GM18868 (cell line): ENCODE measurements around the gene LPP.

Experiments
- ATAC-seq: cut with Tn5 transposase; IDR thresholded peaks from one replicate; pipeline ENCODE4 v1.9.1; 2021; ENCODE audit warnings: mild to moderate bottlenecking, moderate library complexity; ENCODE audit not compliant: unreplicated experiment

LPP gene

DNA sequence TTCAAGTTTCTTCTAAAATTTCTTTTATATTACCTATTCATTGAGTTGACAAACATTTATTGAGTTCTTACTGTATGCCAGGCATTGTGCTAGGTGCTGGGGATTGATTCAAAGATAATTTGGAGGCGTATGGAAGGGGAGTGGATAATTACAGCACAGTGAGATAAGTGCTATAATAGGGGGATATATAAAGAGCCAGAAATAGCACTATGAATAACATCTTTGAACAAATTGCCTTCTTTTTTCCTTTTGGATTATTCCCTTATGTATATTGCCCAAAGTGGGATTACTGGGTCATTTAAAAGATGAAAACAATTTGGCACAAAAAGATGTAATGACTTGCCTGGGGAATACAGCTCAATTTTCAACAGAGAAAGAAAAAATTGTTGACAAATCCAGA is 64.6 kb downstream of the LPP start:
- ATAC-seq: no peak

DNA sequence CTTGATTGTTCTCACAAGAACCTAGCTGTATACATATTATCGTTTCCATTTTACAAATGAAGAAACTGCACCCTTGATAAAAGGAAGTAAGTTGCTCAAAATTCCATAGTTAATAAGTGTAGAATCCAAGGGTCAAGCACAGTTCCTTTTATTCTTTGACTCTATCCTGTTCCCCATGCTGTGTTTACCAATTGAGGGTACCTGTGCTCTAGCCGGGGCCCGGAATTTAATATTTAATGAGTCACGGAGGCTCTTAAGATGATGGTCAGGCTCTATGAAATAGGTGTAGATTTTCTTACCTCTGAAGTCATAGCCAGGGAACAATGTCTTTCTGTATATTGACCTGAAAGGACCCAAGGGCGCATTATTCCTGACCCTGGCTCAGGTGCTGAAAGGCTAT is 65.2 kb downstream of the LPP start:
- ATAC-seq: no peak

DNA sequence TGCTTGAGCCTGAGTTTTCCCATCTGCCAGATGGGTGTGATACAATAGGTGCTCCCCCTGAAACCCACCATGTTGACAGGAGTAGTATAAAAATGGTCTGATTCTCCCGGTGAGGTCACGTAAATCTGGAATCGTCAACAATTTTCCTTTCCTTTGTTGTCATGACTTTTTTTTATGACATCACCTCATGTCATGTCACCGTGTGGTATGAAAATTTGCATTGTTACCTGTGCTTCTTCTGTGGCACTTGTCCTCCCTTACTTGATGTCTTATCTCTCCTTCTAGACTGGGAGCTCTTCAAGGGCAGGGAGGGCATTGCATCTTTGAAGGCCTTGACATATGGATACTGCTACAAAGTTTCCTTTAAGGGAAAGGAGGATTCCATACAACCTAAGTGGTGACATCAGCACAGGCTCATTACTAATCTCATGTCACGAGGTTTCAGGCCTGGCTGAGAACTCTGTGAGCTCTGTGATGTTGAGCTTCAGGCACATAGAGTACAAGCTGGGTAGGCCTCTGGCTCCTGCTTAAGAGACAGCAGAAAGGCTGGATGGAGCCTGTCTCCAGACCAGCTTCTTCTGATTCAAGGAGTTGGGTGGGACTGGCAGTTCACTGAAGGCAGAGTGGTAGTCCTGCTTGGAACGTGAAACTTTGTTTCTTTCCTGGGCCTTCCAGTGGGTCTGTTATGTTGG is 66.3 kb downstream of the LPP start:
- ATAC-seq: no peak

DNA sequence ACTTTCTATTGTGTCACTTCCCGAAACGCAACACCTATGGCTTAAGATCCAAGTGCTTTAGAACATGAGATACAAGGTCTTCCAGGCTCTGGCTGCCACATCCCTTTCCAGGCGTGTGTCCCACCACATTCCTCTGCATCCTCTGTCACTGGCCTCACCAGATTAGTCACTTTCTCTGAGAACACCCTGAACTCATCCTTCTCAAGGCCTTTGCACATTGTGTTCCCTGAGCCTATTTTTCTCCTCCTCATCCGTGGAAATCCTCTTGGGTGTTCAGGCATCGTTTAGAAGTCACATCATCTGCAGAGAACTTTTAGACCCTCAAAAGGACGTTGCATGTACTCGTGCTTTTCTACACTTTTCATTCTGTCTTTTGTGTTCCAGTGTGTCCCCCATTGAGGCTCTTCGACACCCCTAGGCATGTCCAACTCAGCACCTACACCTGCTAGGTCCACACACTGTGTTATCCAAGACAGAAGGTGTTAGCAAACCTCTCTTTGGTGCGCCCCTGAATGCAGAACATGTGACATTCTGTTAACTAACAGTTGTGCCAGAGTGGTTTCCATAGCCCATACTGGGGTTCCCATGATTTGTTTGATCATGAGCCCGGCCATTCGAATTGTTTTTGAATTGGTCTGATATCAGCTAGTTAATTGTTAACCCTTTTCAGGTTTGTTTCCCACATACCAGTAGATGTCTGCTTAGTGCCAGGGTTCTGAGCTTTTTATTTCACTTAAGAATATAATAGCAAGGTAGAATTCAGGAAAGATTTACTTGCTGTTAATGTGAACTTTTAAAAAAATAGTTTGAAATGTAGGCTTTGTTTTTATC is 67.2 kb downstream of the LPP start:
- no peak for ATAC-seq

DNA sequence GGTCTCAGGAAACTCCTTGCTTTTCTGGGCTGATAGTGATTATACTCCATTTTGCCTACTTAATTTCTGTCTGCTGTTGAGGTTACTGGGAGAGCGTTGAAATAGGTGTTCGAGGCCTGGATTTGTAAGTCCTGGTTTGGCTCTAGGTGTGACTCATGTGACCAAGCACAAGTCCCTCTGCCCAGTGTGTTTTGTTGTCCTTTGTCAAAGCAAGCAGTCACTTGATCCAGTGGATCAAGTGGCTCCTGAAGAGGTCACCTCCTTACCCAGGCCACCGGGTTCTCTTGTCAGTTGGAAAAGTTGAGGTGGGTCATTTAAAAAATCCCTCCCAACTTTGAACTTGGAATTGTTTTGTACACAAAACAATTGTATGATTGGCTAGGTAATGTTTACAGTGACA is 70.0 kb downstream of the LPP start:
- no peak for ATAC-seq

DNA sequence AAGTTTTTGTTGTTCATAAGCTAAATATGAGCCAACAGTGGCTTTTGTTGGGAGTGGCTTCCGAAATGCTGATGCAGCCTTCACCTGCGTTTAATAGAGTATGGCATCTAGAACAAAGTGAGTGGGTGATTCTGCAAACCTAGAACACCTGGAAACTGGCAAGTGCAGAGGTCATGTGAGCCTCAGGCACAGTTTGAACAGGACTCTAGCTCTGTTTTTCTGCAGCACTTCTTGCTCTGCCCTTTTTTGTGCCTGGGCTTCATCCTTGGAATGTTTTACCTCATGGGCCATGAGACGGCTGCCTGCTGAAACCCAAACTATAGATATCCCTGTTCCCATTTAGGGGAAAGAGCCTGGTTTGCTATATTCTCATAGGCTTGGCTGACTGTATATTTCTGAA is 73.5 kb downstream of the LPP start:
- no peak for ATAC-seq

DNA sequence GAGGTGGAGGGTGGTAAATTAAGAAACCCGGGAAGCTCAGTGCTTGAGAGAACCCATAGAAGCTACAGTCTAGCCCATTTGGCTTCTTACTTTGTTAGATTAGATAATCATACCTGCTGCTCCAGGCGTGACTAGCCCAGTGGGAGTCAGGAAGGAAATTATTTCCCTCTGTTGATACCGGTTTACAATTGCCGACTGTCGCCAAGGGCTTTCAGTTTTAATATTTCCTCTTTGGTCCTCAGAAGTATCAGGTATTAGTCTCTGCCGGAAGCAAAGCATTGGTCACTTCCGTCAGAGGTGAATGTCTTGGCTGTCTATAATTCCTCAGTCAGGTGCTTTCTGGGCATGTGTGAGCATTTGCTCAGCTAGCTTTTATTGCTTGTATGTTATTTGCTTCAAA is 75.2 kb downstream of the LPP start:
- no peak for ATAC-seq

DNA sequence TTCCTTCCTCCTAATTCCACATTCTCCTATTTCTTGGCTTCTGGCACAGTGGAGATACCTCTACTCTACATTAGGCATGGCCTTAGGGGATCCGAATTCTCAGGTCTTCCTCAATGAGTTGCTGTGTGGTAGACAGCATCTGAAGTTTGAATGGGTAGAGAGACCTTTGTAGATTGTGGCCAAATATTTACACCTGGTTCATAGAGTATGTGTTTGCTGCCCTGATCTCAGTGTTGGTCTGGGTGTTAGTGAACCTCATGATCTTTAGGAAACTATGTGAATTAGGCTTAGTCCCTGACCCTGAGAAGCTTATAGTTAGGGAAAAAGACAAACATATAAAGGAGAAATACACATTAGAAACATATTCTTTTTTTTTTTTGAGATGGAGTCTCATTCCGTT is 75.8 kb downstream of the LPP start:
- ATAC-seq: no peak

DNA sequence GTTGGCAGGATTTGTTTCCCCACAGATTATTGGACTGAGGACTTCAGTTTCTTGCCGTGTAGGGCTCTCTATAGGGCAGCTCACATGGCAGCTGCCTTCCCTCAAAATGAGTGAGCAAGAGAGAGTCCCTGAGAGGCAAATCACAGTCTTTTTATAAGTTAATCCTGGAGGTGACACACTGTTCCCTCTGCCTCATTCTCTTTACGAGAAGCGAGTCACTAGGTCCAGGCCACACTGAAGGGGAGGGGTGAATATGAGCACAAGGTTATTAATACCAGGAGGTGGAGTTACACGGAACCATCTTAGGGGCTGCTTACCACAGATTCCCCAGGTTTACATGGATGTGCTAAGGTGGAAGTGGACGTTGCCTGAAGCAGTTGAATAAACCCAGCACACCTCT is 77.0 kb downstream of the LPP start:
- ATAC-seq: no peak

DNA sequence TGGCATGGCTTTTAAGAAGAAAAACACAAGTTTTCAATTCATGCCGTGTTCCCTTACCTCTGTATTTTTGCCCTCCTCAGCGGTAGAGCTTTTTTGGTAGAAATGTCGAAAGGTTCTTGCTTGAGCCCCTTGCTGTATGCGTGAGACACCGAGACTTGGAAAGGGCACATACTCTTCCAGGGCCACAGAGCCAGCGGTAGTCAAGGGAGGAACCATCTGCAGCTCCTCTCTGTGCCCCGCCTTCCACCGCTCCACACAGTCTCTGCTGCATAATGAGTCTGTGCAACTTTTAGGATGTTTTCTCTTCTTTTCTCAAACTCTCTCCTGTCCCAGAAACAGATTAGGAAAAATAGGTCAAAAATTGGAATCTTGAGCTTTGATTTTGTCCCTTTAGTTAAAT is 77.5 kb downstream of the LPP start:
- no peak for ATAC-seq

DNA sequence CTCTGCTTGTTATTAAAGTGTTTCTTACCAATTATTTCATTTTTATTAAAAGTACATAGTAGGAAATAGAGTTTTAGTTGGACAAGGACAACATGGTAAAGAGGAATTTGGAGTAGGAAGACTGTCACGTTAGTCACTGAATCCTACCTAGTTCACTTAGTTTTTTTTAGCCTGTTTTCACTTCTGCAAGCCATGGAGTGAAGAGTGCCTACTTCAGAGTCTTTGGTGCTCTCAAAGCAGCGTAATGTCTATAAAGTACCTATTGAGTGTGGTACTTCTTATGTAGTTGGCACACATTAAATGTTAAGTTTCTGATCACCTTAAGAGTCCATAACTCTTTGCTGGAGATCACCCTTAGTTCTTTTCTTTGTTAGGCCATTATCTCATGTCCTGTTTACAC is 78.7 kb downstream of the LPP start:
- no peak for ATAC-seq

DNA sequence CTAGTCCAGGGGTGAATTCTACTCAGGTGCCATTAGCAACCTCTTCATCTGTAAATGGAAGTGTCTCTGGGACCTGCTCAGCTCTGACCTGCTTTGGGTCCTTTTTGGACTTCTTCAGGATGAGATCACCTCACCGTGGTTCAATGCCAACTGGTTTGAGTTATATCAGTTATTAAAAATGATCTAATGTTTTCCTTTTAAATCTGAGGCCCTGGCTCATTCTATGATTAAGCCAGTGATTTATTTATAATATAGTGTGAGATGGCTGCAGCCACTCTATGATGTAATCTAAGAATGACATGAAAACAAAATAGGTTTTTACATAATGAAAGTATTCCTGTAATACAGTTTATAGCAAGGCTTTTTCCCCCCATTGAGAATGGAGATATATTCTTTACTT is 79.4 kb downstream of the LPP start:
- no peak for ATAC-seq

DNA sequence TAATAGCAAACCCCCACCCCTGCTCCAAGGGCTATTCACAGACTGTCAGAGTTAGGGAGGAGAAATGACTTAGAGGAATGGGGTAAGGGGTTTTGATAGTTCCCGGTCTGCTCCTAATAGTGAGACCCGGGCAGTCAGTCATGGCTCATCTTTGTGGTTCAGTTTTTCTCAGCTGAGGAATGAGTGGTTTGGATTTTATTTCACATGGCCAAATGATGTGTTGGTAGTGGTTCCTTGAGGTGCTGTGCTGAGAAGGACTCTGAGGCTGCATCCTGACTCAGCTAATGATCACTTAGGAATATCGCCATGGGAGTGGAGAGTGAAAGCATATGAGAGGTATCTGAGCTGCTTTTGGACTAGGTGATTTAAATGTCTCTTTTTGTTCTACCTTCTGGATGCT is 80.2 kb downstream of the LPP start:
- no peak for ATAC-seq

DNA sequence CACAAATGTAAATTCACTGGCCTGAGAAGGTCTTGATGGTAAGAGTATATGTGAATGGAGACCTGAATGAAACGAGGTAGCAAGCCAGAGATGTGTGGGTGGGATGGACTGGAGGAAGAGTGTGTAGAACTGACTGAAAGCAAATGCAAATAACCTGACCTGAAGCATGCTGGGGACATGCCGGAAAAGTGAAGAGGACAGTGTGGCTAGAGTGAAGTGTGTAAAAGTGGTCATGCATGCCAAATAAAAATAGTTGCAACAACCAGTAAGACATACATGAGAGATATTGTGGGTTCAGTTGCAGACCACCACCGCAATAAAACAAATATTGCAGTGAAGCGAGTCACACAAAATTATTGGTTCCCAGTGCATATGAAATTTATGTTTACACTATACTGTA is 82.3 kb downstream of the LPP start:
- no peak for ATAC-seq

DNA sequence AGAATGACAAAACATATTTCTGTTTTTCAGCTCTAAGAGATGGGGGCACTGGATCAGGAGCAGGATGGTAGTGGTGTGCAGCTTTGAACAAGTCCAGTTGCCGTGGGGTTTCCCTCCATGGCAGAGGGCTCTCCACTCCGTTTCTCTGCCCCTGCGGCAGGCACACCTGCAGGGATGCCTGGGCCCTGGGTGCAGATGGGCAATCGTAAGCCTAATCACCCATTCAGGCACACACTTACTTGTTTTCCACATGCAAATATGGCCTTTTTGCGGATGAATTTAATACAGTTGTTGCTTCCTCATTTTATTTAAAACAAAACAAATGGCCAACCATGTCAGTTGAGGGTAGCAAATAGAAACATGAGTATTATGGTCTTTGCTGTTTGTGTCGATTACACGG is 85.1 kb downstream of the LPP start:
- ATAC-seq: no peak

DNA sequence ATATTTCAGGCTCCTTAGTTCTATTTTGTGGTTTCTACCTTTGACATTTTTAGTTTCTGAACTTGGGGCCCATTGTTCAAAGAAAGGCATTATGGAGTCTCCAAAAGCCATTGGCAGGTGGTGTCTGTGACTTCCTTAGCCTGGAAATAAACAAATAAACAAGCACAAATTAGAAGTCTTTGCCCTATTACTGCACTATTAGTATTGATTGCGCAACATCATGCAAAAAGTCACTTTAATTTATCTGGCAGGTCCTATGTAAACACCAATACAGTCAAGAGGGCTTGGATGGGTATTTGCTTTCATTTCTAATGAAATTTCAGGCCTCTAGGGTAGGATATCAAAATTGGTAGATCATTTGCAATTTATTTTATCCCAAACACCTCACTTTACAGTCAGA is 85.6 kb downstream of the LPP start:
- no peak for ATAC-seq

DNA sequence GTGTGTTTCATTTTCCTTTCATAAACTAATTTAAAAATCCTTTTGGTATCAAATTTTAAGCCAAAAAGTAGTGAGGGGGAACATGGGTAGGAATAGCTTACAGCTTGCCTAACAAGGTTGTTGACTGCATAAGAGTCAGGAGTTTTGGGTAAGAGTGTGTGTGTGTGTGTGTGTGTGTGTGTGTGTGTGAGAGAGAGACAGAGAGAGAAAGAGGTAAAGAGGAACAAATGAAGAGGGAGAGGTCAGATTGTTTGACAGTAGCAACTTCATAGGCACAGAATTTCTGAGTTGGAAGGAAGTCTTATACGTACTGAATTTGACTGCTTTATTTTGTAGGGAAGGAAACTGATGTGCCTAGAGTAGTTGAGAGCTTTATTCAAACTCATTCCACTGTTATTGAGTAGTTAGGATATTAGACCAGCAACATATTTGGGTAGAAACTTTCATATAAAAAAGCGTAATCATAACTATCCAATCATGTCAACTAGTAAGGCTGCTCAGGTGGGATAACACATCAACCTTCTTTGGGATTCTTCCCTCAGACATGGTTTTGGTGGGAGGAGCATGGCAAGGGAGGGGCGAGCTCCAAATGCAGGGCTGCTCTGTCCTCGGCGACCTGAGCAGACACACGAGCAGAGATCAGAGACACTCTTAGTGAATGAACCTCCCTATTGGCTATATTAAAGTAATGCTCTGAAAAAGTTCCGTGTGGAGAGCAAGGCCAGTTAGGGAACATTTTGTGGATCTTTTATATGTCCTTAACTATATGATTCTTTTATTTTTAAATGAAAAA is 86.4 kb downstream of the LPP start:
- ATAC-seq: no peak

DNA sequence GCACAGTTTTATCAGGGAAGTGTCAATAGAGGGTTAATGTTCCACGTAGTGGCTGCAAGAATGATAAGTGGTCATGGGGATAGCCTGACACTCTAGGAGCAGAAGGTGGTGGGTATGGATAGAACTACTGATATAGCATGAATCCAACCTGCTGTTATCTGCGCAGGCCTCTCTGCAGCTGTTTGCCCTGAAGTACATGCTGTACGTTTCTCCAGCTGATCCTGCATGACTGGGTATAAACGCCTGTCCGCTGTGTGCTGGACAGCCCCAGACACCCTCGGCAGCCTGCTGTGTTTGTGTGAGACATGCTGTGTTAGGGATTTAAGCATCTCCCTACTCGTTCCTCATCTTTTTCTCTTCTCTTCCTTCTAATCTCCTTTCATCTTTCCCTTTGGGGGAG is 87.1 kb downstream of the LPP start:
- ATAC-seq: no peak

DNA sequence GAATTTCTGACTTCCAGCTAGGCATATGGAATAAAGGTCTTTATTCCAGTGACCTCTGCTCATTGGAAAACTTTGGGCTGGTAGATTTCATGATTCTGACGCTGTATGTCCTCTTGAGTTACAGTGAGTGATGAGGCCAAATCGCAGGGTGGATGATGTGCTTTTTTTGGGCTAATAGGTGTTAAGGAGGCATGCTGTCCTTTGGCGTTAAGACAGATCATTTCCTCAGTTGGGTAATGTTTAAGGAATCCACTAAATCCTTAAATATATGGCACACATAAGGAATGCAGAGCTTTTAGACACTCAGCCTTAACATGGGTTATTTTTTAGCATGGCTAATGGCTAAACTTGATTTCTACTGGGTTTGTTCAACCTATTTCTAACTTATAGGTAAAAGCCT is 87.9 kb downstream of the LPP start:
- ATAC-seq: no peak

DNA sequence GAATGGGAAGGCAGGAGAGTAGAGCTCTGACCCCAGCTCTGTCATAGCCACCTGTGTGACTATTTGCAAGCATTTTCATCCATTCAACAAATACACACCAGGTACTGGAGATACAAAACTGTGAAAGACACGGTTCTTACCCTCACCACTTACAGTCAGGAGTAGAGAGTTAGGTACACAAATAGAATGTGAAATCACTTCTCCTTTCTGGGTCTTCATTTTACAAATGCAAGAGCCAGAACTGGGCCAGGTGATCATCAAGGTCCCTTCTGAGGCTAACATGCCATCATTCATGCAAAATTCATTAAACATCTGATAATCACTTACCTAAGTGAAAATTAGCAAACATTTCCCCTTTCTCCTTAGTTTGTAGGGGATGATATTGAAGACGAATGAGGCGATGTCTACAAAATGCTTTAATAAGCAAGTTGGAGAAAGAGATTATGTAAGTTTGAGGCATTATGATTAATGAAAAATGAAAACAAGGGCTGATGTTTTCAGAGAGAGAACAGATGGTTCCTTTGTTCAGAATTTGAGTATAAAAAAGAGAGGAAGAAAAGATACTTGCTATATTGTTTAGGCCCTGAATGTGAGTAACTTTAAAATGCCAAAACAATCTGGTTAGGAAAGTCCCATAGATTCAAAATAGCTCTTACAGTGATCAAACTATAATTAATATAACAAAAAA is 88.6 kb downstream of the LPP start:
- ATAC-seq: peak; percentile 78

DNA sequence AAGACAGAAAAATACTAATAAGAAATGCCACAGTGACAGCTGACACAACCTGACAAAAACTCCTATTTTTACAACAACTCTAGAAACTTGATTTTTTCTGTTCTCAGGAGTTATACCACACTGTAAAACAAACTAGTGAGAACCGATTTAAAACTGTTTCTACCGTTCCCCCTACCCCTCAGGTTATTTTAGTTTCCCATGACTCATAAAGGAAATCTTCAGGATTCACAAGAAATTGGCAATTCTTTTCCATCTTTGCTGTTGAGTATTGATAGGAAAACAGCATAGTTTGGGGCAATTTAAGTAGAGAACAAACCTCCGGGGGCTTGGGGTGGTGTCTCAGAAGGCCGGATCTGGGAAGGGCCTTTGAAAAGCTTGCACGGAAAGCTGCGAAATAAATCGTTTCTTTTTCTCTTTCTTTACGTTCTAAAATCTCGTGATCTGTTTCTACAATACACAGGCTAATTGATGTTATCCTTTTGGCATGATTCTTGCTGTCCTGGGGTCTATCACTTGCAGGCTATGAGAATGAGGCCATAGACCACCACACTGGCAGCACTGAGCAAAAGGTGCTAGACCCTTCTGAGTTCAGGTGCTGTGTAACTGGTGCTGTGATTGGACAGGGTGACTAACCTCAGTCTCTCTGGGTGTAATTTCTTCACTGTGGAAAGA is 89.3 kb downstream of the LPP start:
- no peak for ATAC-seq
